Prostate gland (tissue), 2 donors: Measurements from ENCODE around the gene UTS2B.

Source experiments
- CTCF ChIP-seq, 4 experiments: fragments of 200-600 bp in 2 of 4; fragments of 450-650 bp in 2 of 4; sonication (generic) in 2 of 4; IDR thresholded peaks; 1 replicate in 3 of 4; 2 replicates in 1 of 4; pipeline ENCODE4 v1.5.1; 2016 to 2019; ENCODE audit warnings: antibody characterized with exemption in 4 of 4, mild to moderate bottlenecking in 2 of 4, moderate library complexity in 2 of 4
- POLR2A ChIP-seq: fragments of 450-650 bp; IDR thresholded peaks from one replicate; pipeline ENCODE4 v1.6.1; 2016; ENCODE audit warnings: antibody characterized with exemption, mild to moderate bottlenecking

GRCh38 chr3:191361456-191361855 is 31.1 kb upstream of the UTS2B start:
- no peak for TF ChIP-seq POLR2A
- TF ChIP-seq CTCF (IDR thresholded peaks at IDR 0.05) = no peak
